ENCODE measurements around the gene ACR.
"Not testable (repeated sequence)": the region's sequence is repeated elsewhere in the genome, so short reads cannot be mapped to it uniquely, and the experiment has no call there.

The ACR gene

DNA sequence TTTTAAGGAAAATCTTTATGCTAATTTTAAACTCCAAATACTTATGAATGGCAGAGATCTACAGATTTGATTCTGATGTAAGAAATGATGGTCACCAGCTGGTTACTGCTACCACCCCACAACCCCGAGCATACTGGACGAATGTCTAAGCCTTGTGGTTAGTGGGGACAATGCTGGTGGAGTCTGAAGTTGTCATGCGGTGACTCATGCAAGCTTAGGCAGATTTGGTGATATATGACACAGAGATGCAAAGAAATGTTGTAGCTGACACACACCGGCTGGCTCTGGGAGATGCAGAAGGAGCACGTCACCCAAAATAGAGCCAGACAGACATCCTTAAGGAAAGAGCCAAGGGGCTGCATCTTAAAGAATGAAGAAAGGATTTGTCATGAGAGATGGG, 48.9 kb downstream of the ACR start:
- not testable (repeated sequence) for DNase-seq; H3K9me3 Mint-ChIP-seq; H3K27ac Mint-ChIP-seq; H3K4me3 Mint-ChIP-seq; H3K27me3 Mint-ChIP-seq; H3K36me3 Mint-ChIP-seq (ENCODE audit: low read depth); H3K4me1 Mint-ChIP-seq (ENCODE audit: low read depth)

Measured in activated T-cell treated with anti-CD3 and anti-CD28 coated beads, Interleukin-2, amount 50 U/mL, for 24 hours (primary cell).